ENCODE measurements around the gene PAK6. TPM values are rescaled to one million over a fixed set of nuclear protein-coding genes. Genes with fewer than 3 reads are reported as not detected.

The PAK6 gene
- total RNA-seq, 4 donors from 2014 or later, result 2.3 to 5.0 (median 3.3) TPM; not detected in 1

DNA sequence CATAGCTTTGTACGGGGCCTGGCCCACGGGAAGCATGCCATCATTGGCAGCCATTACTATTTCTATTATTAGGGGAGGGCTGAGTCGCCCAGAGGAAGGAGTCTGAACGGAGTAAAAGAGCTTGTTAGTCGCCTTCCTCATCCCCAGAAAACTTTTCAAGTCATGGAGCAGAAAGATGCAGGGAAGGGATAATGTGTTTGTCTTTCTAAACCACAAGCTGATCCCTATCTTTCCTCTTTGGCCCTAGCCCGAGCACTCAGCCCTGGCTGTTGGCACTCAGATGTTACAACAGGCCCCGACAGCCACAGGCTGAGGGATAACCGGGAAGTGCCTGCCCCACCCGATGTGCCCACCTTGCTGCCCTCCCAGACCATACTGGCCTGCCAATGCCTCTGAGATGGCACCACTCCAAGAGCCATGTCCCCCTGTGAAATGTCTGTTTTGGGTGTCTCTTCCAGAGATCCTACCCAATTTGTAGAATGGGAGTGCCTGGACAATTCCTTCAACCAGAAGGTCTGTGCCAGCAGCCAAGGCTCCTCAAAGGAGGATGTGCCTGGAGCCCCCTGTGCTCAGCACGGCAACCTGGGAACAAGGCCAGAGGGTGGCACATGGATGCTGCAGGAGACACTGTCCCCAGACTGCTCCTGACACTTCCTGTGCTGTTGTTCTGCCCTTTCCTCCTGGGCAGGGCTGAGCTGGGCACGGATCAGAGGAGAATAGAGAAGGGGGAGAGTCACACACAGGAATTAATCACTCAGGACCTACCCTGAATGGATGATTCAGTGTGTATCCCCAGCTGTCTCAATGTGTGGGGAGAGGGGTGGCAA lies 10.8 kb downstream of the PAK6 start:
- no peaks in the 10 kb centered on the region for H3K36me3 ChIP-seq
- no peaks in the 10 kb centered on the region for H3K9me3 ChIP-seq
- peaks cover 0 to 10% of the 10 kb centered on the region in 2 donors for H3K4me1 ChIP-seq
- intact Hi-C loops (cut with DNase I; ENCODE audit: low total_unique reads), result no loop called here
- no peak for DNase-seq
- no peak overlapping the region for H3K27ac ChIP-seq
- TF ChIP-seq, protein P1, sequence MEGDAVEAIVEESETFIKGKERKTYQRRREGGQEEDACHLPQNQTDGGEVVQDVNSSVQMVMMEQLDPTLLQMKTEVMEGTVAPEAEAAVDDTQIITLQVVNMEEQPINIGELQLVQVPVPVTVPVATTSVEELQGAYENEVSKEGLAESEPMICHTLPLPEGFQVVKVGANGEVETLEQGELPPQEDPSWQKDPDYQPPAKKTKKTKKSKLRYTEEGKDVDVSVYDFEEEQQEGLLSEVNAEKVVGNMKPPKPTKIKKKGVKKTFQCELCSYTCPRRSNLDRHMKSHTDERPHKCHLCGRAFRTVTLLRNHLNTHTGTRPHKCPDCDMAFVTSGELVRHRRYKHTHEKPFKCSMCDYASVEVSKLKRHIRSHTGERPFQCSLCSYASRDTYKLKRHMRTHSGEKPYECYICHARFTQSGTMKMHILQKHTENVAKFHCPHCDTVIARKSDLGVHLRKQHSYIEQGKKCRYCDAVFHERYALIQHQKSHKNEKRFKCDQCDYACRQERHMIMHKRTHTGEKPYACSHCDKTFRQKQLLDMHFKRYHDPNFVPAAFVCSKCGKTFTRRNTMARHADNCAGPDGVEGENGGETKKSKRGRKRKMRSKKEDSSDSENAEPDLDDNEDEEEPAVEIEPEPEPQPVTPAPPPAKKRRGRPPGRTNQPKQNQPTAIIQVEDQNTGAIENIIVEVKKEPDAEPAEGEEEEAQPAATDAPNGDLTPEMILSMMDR (IDR thresholded peaks at IDR 0.05), result no peak
- TF ChIP-seq POLR2A (IDR thresholded peaks at IDR 0.05), result no peak
- no peak overlapping the region for H3K4me3 ChIP-seq
- H3K27me3 ChIP-seq, result no peaks in the 10 kb centered on the region

- no peak for DNase-seq
- TF ChIP-seq, protein P1 (IDR thresholded peaks at IDR 0.05), result no peak
- TF ChIP-seq POLR2A (IDR thresholded peaks at IDR 0.05), result no peak
- peaks cover 0 to 10% of the 10 kb centered on the region in 2 donors for H3K4me1 ChIP-seq
Measured at GRCh38 chr15:40250304-40250656, 11.4 kb downstream of the PAK6 start.

DNA sequence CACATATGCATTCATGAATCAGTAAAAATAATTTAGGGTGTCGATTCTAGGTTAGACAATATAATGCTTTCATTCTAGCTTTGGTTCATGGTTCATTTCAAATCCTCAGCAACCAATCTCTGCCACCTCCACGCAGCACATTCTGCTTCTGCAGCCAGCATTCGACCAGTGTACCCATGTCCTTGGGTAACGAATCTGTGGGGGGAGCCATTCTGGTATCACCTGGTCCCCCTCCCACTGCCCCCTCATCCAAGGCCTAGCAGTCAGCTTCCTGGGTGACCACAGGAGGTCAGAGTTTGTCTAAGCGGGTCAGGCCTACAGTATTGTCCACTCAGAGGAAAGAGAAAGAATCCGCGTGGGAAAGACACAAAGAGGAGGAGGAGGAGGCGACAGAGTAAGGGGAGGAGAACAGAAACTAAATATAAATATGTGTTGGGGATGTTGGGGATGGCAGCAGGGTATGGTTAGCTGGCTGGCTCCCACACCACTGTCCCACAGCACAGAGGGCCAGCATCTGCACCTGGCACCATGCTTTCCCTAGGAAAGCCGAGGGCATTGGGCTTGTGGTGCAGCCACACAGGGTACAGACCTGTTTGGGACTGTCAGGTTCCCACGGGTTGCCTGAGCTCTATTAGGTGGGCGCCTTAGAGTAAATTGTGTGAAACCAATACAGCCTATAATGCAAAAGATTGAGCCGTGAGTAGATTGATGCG lies 12.1 kb downstream of the PAK6 start:
- intact Hi-C loops (cut with DNase I; ENCODE audit: low total_unique reads), result no loop called here
- Histone ChIP-seq H3K9me3 (no peaks in the 10 kb centered on the region), H3K27ac (no peak overlapping the region), H3K4me1 (peaks cover 0 to 10% of the 10 kb centered on the region in 2 donors), H3K27me3 (no peaks in the 10 kb centered on the region), H3K4me3 (no peak overlapping the region), H3K36me3 (no peaks in the 10 kb centered on the region)
- DNase-seq, result no peak
- TF ChIP-seq, protein P1 (IDR thresholded peaks at IDR 0.05), result no peak
- TF ChIP-seq POLR2A (IDR thresholded peaks at IDR 0.05), result no peak

More at GRCh38 chr15:40250304-40250656, 11.4 kb downstream of the PAK6 start:
- intact Hi-C loops (cut with DNase I; ENCODE audit: low total_unique reads), result no loop called here
- Histone ChIP-seq H3K27me3 (no peaks in the 10 kb centered on the region), H3K4me3 (no peak overlapping the region), H3K9me3 (no peaks in the 10 kb centered on the region), H3K36me3 (no peaks in the 10 kb centered on the region), H3K27ac (no peak overlapping the region)

DNA sequence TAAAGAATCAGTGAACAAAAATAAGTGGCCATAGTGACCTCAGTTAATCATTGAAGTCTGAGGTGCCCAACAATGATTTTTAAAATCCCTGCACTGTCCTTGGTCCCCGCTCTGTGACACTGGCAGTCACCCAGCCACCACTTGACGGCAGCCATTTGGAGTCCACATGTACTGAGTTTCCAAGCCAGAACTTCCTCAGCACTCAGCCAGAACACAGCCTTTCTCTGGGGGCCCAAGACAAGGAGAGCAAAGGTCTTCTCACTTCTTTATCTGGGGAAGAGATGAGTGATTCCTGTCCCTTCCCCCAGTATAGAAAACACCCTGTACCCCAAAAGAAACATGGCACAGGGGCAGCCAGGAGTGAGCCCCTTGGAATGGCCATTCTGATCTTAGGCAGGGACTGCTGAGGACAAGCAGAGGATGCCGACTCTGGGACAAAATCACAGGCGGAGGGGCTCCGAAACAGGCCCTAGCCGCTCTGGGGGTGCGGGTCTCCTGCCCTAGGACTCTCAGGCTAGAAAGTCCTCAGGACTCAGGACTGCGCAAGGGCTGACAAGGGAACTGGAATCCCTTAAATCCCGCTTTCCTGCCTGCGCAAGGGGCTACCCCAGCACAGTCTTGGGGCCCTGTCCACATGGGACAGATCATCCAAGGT lies 12.8 kb downstream of the PAK6 start:
- intact Hi-C loops (cut with DNase I; ENCODE audit: low total_unique reads), result no loop called here
- Histone ChIP-seq H3K27me3 (no peaks in the 10 kb centered on the region), H3K27ac (no peak overlapping the region), H3K4me3 (no peak overlapping the region), H3K9me3 (no peaks in the 10 kb centered on the region), H3K36me3 (no peaks in the 10 kb centered on the region), H3K4me1 (peaks cover 0 to 10% of the 10 kb centered on the region in 2 donors)
- DNase-seq, result no peak
- TF ChIP-seq, protein P1 (IDR thresholded peaks at IDR 0.05), result no peak
- no peak for TF ChIP-seq POLR2A (IDR thresholded peaks at IDR 0.05)

DNA sequence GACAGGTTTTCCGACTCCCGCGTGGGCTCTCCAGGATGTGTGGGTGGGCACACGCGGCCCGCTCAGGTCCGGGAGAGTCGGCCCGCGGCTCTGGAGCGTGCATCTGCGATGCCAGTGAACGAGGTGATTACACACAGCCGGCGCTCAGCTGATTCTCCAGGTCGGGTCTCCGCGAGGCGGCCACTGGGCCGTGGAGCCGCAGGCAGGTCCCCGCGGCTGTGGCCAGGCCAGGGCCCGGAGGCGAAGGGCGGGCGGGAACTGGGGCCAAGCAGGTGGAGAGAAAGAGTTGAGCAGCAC lies 13.2 kb downstream of the PAK6 start:
- no peak for DNase-seq

More for the DNA sequence above, 13.2 kb downstream of the PAK6 start:
- TF ChIP-seq POLR2A (IDR thresholded peaks at IDR 0.05), result no peak
- TF ChIP-seq, protein P1 (IDR thresholded peaks at IDR 0.05), result no peak
- no peaks in the 10 kb centered on the region for H3K9me3 ChIP-seq
- H3K4me3 ChIP-seq, result peak overlapping the region in 1 of 2 donors; percentile 42
- H3K27me3 ChIP-seq, result no peaks in the 10 kb centered on the region
- no peaks in the 10 kb centered on the region for H3K36me3 ChIP-seq
- no peak overlapping the region for H3K27ac ChIP-seq
- intact Hi-C loops (cut with DNase I; ENCODE audit: low total_unique reads), result no loop called here
- H3K4me1 ChIP-seq, result peaks cover 0 to 10% of the 10 kb centered on the region in 2 donors
